Tibial nerve (tissue), 4 donors: ENCODE measurements around the gene RETREG2. TPM values are rescaled to one million over a fixed set of nuclear protein-coding genes. Genes with fewer than 3 reads are reported as not detected.

ENCODE experiments used
- DNase-seq, 2 donors: peaks; one replicate each; pipeline ENCODE4 v3.0.0-alpha.2; 2019; ENCODE audit warnings: low spot score in 2 of 2
- H3K27ac ChIP-seq, 4 donors: fragments of 200-600 bp; sonication (generic) in 3 of 4; one replicate each; pipeline ENCODE4 v1.5.1; 2017 to 2019; ENCODE audit warnings: mild to moderate bottlenecking in 1 of 4
- H3K27me3 ChIP-seq, 2 donors: fragments of 200-600 bp; sonication (generic) in 1 of 2; one replicate each; pipeline versions ENCODE4 v1.5.1 to v1.6.0; 2017 to 2019
- H3K36me3 ChIP-seq, 3 donors: fragments of 200-600 bp; sonication (generic); one replicate each; pipeline ENCODE4 v1.5.1; 2018 to 2019
- H3K4me1 ChIP-seq, 4 donors: fragments of 200-600 bp; sonication (generic) in 3 of 4; one replicate each; pipeline ENCODE4 v1.5.1; 2017 to 2019
- H3K4me3 ChIP-seq, 4 donors: fragments of 200-600 bp; sonication (generic) in 3 of 4; one replicate each; pipeline ENCODE4 v1.5.1; 2017 to 2019; ENCODE audit warnings: mild to moderate bottlenecking in 1 of 4, moderate library complexity in 1 of 4
- H3K9me3 ChIP-seq, 4 donors: fragments of 200-600 bp; sonication (generic) in 3 of 4; one replicate each; pipeline ENCODE4 v1.5.1; 2017 to 2019
- CTCF ChIP-seq, 5 experiments: fragments of 200-600 bp in 3 of 5; fragments of 450-650 bp in 2 of 5; sonication (generic) in 3 of 5; IDR thresholded peaks; one replicate each; pipeline ENCODE4 v1.5.1; 2016 to 2019; ENCODE audit warnings: antibody characterized with exemption in 5 of 5, mild to moderate bottlenecking in 3 of 5, moderate library complexity in 2 of 5
- EP300 ChIP-seq, 2 donors: sonication (generic); formaldehyde crosslinking; IDR thresholded peaks; one replicate each; pipeline ENCODE4 v1.6.1; 2017; ENCODE audit warnings: antibody characterized with exemption in 2 of 2, mild to moderate bottlenecking in 1 of 2
- POLR2A ChIP-seq, 2 donors: fragments of 450-650 bp; IDR thresholded peaks; one replicate each; pipeline ENCODE4 v1.6.1; 2017; ENCODE audit warnings: antibody characterized with exemption in 2 of 2, mild to moderate bottlenecking in 2 of 2, moderate library complexity in 2 of 2
- WGBS, 2 donors: methylation state at CpG; one replicate each; pipeline ENCODE4 v1.1.5; 2018; 5-methylcytosine and 5-hydroxymethylcytosine counted together
- total RNA-seq, 4 donors: library from RNA; depleted of rRNA; stranded (reverse); fragments of >200 nt; gene quantifications; one replicate each; pipeline ENCODE4 v1.1.0, GENCODE V29; 2016

The RETREG2 gene
- total RNA-seq, 4 donors from 2014 or later = 45.8 to 59.4 (median 54.3) TPM

DNA sequence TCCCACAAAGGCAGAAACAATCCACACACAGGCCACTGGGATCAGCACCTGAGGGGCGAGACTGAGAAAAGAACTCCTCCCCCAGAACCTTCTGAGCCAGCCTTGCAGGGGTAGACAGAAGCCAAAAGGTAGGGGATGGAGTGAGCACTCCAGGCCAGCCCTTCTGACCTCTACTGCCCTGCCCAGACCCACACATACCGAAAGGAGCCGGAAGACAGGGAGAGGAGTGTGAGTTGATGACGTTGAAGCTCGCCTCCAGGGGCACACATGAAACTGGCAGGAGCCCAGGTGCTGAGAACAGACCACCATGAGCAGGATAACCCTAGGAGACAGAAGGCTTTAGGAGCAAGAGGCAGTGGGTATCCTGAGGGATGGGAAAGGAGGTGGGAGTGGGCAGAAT is 10.1 kb upstream of the RETREG2 start:
- TF ChIP-seq POLR2A (IDR thresholded peaks at IDR 0.05) = no peak
- no peak for TF ChIP-seq EP300 (IDR thresholded peaks at IDR 0.05)
- TF ChIP-seq CTCF (IDR thresholded peaks at IDR 0.05) = no peak
- DNase-seq = no peak
- Histone ChIP-seq H3K27me3 (no peaks in the 10 kb centered on the region), H3K9me3 (no peaks in the 10 kb centered on the region), H3K36me3 (peaks cover 0 to 13% (median 8%) of the 10 kb centered on the region in 3 donors), H3K27ac (peak overlapping the region in 1 of 4 donors; percentile 7), H3K4me3 (no peak overlapping the region), H3K4me1 (peaks cover 0 to 21% (median 9%) of the 10 kb centered on the region in 4 donors)
- WGBS, 2 donors = 58 to 62% methylated on average over 5 of the region's 5 CpGs

- H3K4me1 ChIP-seq = peaks cover 0 to 21% (median 9%) of the 10 kb centered on the region in 4 donors
- H3K27me3 ChIP-seq = no peaks in the 10 kb centered on the region
- H3K4me3 ChIP-seq = no peak overlapping the region
- WGBS, 2 donors = 53 to 59% methylated on average over 6 of the region's 6 CpGs
- H3K9me3 ChIP-seq = no peaks in the 10 kb centered on the region
- H3K36me3 ChIP-seq = peaks cover 0 to 18% (median 13%) of the 10 kb centered on the region in 3 donors
- TF ChIP-seq CTCF (IDR thresholded peaks at IDR 0.05) = no peak
- TF ChIP-seq EP300 (IDR thresholded peaks at IDR 0.05) = no peak
- no peak for TF ChIP-seq POLR2A (IDR thresholded peaks at IDR 0.05)
- DNase-seq = no peak
- peak overlapping the region in 1 of 4 donors; percentile 7 for H3K27ac ChIP-seq
Observed at GRCh38 chr2:219168526-219168925, 9.5 kb upstream of the RETREG2 start.

DNA sequence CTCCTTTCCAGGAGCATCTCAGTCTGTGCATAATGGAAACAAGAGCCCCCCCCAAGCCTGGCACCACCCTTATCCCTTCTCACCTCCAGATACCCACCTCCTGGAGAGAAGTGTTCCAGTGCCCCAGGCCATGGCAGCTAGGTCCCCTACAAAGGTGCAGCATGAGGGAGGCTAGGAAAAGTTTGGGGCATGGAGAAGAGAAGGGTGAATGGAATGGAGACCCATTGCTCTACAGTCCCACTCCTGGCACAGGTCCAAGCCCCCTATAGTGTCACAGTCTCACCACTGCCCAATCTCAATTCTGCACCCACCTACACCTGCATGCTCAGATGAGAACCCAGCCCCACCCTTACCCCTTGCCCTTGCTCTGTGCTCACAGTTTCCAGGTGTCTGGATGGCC is 9.1 kb upstream of the RETREG2 start:
- DNase-seq = no peak
- TF ChIP-seq POLR2A (IDR thresholded peaks at IDR 0.05) (no peak), CTCF (IDR thresholded peaks at IDR 0.05) (no peak), EP300 (IDR thresholded peaks at IDR 0.05) (no peak)
- no peaks in the 10 kb centered on the region for H3K27me3 ChIP-seq
- peaks cover 0 to 21% (median 9%) of the 10 kb centered on the region in 4 donors for H3K4me1 ChIP-seq
- no peak overlapping the region for H3K27ac ChIP-seq
- no peaks in the 10 kb centered on the region for H3K9me3 ChIP-seq
- H3K36me3 ChIP-seq = peaks cover 0 to 22% (median 13%) of the 10 kb centered on the region in 3 donors
- no peak overlapping the region for H3K4me3 ChIP-seq

- WGBS, 2 donors = 83 to 85% methylated on average over 10 of the region's 10 CpGs
- peak in 1 of 2 donors; percentile 3 for DNase-seq
- H3K36me3 ChIP-seq = peaks cover 0 to 34% (median 19%) of the 10 kb centered on the region in 3 donors
- TF ChIP-seq POLR2A (IDR thresholded peaks at IDR 0.05) = no peak
- no peaks in the 10 kb centered on the region for H3K9me3 ChIP-seq
- peaks cover 0 to 27% (median 12%) of the 10 kb centered on the region in 4 donors for H3K4me1 ChIP-seq
- no peaks in the 10 kb centered on the region for H3K27me3 ChIP-seq
- H3K27ac ChIP-seq = peak within 1 kb of the TSS; percentile 50 to 94 (median 74)
- no peak within 1 kb of the TSS for H3K4me3 ChIP-seq
Observed at GRCh38 chr2:219169930-219170654, 8.0 kb upstream of the RETREG2 start, which contains the start of gene SLC23A3. Gene SLC23A3 (minus strand): TSS chr2:219170029. CDS start chr2:219169984, 45 bp downstream.

DNA sequence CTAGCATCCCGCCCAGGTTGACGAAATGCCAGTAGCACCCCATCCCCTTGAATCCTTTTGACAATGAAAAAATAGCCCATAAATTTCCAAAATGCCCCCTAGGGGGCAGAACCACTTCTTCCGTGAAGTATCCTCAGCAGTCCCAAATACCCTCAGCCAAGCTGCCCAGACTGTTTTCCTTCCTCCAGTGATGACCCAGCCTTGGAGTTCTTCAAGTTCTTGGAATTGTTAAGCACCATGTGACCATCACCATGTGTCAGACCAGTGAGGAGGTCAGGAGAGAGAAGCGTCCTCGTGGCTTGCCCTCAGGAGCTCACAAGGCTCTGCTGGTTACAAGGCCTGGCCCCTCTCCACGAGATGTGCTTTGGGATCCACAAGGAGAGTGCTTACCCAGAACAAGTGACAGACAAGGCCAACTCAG is 6.8 kb upstream of the RETREG2 start:
- Histone ChIP-seq H3K4me3 (no peak overlapping the region), H3K36me3 (peaks cover 0 to 35% (median 19%) of the 10 kb centered on the region in 3 donors), H3K27me3 (no peaks in the 10 kb centered on the region), H3K9me3 (no peaks in the 10 kb centered on the region), H3K4me1 (peaks cover 3 to 38% (median 21%) of the 10 kb centered on the region in 4 donors), H3K27ac (peak overlapping the region; percentile 50 to 94 (median 74))
- WGBS, 2 donors = 21 to 24% methylated on average over 5 to 6 of the region's 6 CpGs
- peak; percentile 59 to 76 for DNase-seq
- TF ChIP-seq EP300 (IDR thresholded peaks at IDR 0.05) = peak; percentile 70 to 78
- TF ChIP-seq CTCF (IDR thresholded peaks at IDR 0.05) = peak; percentile 61 to 77 (median 72)
- TF ChIP-seq POLR2A (IDR thresholded peaks at IDR 0.05) = peak in 1 of 2 donors; percentile 35
